Glomerular endothelial cell (primary cell): Measurements from ENCODE around the gene CNKSR2. TPM values are rescaled to one million over a fixed set of nuclear protein-coding genes. Genes with fewer than 3 reads are reported as not detected.

Source experiments
- DNase-seq: peaks from one replicate; pipeline ENCODE4 v3.0.0-alpha.2; 2011; ENCODE audit warnings: low read depth, low spot score; ENCODE audit errors: extremely low read depth
- total RNA-seq: library from RNA; depleted of rRNA; stranded (reverse); fragments of >200 nt; gene quantifications from 2 replicates; pipeline ENCODE4 v1.2.3, GENCODE V29; 2015

The CNKSR2 gene
- total RNA-seq, 1 donor from 2014 or later = not detected

GRCh38 chrX:21590012-21590776, 216.0 kb downstream of the CNKSR2 start:
- no peak for DNase-seq

GRCh38 chrX:21606002-21606401, 231.8 kb downstream of the CNKSR2 start:
- no peak for DNase-seq

- no peak for DNase-seq
Measured at GRCh38 chrX:21610168-21610567, 235.9 kb downstream of the CNKSR2 start.

- no peak for DNase-seq
Measured at GRCh38 chrX:21612154-21612553, 237.9 kb downstream of the CNKSR2 start.

- no peak for DNase-seq
Measured at GRCh38 chrX:21616386-21616785, 242.2 kb downstream of the CNKSR2 start.

- DNase-seq = no peak
Measured at GRCh38 chrX:21620234-21620633, 246.0 kb downstream of the CNKSR2 start.

GRCh38 chrX:21623778-21624501, 249.7 kb downstream of the CNKSR2 start:
- no peak for DNase-seq

- no peak for DNase-seq
Measured at GRCh38 chrX:21632027-21632426, 257.8 kb downstream of the CNKSR2 start.

- DNase-seq = no peak
Measured at GRCh38 chrX:21638311-21638710, 264.1 kb downstream of the CNKSR2 start.

- no peak for DNase-seq
Measured at GRCh38 chrX:21639775-21640174, 265.6 kb downstream of the CNKSR2 start.

GRCh38 chrX:21645431-21645830, 271.2 kb downstream of the CNKSR2 start:
- DNase-seq = no peak

GRCh38 chrX:21645886-21646285, 271.7 kb downstream of the CNKSR2 start:
- no peak for DNase-seq

GRCh38 chrX:21655901-21656586, 281.8 kb downstream of the CNKSR2 start:
- no peak for DNase-seq

- DNase-seq = no peak
Measured at GRCh38 chrX:21656587-21657317, 282.5 kb downstream of the CNKSR2 start.

GRCh38 chrX:21657318-21658151, 283.3 kb downstream of the CNKSR2 start:
- DNase-seq = no peak

GRCh38 chrX:21658152-21658737, 284.0 kb downstream of the CNKSR2 start, which contains the start of gene KLHL34:
TSS of gene KLHL34 (minus strand) at chrX:21658330. CDS start at chrX:21657788, 542 bp downstream.
- no peak for DNase-seq

- no peak for DNase-seq
Measured at GRCh38 chrX:21658746-21659145, 284.5 kb downstream of the CNKSR2 start.

GRCh38 chrX:21659320-21659719, 285.1 kb downstream of the CNKSR2 start:
- DNase-seq = no peak

GRCh38 chrX:21660156-21660555, 285.9 kb downstream of the CNKSR2 start:
- no peak for DNase-seq

- DNase-seq = no peak
Measured at GRCh38 chrX:21661316-21661715, 287.1 kb downstream of the CNKSR2 start.
